Measurements from ENCODE around the gene KCNIP1.

The KCNIP1 gene

DNA sequence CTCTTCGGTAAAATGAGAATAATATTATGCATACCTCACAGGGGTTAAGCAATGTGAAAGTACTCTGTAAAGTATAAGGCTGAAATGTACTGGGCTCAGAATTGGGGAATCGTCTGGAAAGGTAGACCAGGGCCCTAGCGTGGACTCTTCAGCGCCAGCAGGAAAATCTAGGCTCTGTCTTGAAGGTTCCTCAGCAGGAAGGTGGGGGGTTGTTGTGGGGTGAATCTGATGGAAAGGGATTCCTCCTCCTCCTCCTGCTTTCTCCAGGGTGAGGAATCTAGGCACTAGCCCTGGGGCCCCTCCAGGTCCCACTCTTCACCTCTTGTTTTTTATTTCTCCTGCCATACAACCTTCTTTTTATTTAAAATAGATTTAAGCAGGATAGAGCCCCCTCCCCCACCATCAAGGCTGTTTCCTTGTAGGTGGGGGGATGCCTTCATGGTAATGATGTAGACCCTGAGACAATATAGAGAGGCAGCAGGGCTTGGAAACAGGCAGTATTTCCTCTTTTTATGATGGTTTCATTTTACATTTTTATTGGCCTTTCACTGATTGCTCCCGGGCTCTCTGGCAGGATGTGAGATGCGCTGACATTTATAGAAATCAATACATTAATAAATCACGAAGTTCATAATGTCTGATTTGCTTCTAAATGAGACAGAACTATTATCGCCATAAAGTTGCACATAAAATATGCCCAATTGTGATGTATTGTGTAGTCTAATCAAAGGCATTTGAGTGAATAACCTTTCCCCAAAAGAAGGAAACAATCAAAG is 200.8 kb downstream of the KCNIP1 start:
- TF ChIP-seq EZH2phosphoT487 (conservative IDR thresholded peaks at IDR 0.05; ENCODE audit: low read length): no peak
- TF ChIP-seq, protein P1, sequence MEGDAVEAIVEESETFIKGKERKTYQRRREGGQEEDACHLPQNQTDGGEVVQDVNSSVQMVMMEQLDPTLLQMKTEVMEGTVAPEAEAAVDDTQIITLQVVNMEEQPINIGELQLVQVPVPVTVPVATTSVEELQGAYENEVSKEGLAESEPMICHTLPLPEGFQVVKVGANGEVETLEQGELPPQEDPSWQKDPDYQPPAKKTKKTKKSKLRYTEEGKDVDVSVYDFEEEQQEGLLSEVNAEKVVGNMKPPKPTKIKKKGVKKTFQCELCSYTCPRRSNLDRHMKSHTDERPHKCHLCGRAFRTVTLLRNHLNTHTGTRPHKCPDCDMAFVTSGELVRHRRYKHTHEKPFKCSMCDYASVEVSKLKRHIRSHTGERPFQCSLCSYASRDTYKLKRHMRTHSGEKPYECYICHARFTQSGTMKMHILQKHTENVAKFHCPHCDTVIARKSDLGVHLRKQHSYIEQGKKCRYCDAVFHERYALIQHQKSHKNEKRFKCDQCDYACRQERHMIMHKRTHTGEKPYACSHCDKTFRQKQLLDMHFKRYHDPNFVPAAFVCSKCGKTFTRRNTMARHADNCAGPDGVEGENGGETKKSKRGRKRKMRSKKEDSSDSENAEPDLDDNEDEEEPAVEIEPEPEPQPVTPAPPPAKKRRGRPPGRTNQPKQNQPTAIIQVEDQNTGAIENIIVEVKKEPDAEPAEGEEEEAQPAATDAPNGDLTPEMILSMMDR (IDR thresholded peaks at IDR 0.05; ENCODE audit: insufficient read depth, low read length, poor library complexity, severe bottlenecking): no peak
- H3K27me3 ChIP-seq (ENCODE audit: low read length): no peaks in the 10 kb centered on the region
- H3K9ac ChIP-seq (ENCODE audit: low read length): no peak overlapping the region
- H3K4me2 ChIP-seq (ENCODE audit: low read depth, low read length, poor library complexity, severe bottlenecking): no peak overlapping the region
- H3K79me2 ChIP-seq (ENCODE audit: insufficient read depth, low read length): no peaks in the 10 kb centered on the region
- no peaks in the 10 kb centered on the region for H3F3A ChIP-seq (ENCODE audit: insufficient read depth)
- no peaks in the 10 kb centered on the region for H3K9me3 ChIP-seq (ENCODE audit: insufficient read depth, low read length)
- H4K20me1 ChIP-seq (ENCODE audit: low read depth, low read length): no peaks in the 10 kb centered on the region
- H3K27ac ChIP-seq (ENCODE audit: low read depth, low read length): no peak overlapping the region
- H3K9me2 ChIP-seq (replicated peaks; ENCODE audit: insufficient read depth, low read length): no peaks in the 10 kb centered on the region
- no peaks in the 10 kb centered on the region for H3K36me3 ChIP-seq (ENCODE audit: low read length)
- H3K4me3 ChIP-seq (ENCODE audit: insufficient read depth, low read length, poor library complexity, severe bottlenecking): no peak overlapping the region
- no peak overlapping the region for H2AFZ ChIP-seq (ENCODE audit: low read depth, low read length, severe bottlenecking)

DNA sequence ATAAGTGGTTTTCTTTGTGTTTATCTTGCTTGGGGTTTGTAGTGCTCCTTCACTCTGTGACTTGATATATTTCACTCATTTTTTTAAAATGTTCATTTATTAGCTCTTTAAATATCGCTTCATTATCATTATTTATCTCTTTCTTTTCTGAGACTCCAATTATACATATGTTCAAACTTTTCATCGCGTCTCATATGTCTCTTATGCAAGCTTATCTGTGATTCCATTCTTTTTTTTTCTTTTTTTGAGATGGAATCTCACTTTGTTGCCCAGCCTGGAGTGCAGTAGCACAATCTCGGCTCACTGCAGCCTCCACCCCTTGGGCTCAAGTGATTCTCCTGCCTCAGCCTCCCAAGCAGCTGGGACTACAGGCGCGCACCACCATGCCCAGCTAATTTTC is 205.8 kb downstream of the KCNIP1 start:
- no peak overlapping the region for H3K27ac ChIP-seq (ENCODE audit: low read depth, low read length)
- H3K27me3 ChIP-seq (ENCODE audit: low read length): no peaks in the 10 kb centered on the region

DNA sequence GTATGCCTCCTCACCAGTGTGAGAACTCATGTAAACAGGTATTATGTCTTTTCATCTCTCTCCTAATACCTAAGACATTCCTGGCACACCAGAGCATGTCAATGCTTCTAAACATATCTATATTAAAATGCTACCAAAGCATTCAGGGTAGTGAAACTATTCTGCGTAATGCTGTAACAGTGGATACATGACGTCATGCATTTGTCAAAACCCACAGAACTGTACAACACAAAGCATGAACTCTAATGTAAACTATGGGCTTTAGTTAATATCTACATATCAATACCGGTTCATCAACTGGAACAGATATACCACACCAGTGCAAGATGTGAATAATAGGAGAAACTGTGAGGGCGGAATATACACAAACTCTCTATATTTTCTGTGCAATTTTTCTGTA is 207.5 kb downstream of the KCNIP1 start:
- Histone ChIP-seq H3K9me3 (ENCODE audit: insufficient read depth, low read length) (no peaks in the 10 kb centered on the region), H2AFZ (ENCODE audit: low read depth, low read length, severe bottlenecking) (no peak overlapping the region), H3F3A (ENCODE audit: insufficient read depth) (no peaks in the 10 kb centered on the region), H3K9ac (ENCODE audit: low read length) (no peak overlapping the region), H3K36me3 (ENCODE audit: low read length) (no peaks in the 10 kb centered on the region), H3K4me2 (ENCODE audit: low read depth, low read length, poor library complexity, severe bottlenecking) (no peak overlapping the region), H3K79me2 (ENCODE audit: insufficient read depth, low read length) (no peaks in the 10 kb centered on the region), H4K20me1 (ENCODE audit: low read depth, low read length) (no peaks in the 10 kb centered on the region), H3K27me3 (ENCODE audit: low read length) (no peaks in the 10 kb centered on the region), H3K9me2 (replicated peaks; ENCODE audit: insufficient read depth, low read length) (no peaks in the 10 kb centered on the region), H3K4me3 (ENCODE audit: insufficient read depth, low read length, poor library complexity, severe bottlenecking) (no peak overlapping the region), H3K27ac (ENCODE audit: low read depth, low read length) (no peak overlapping the region)
- TF ChIP-seq, protein P1 (IDR thresholded peaks at IDR 0.05; ENCODE audit: insufficient read depth, low read length, poor library complexity, severe bottlenecking): no peak
- no peak for TF ChIP-seq EZH2phosphoT487 (conservative IDR thresholded peaks at IDR 0.05; ENCODE audit: low read length)

More for the DNA sequence above, 205.8 kb downstream of the KCNIP1 start:
- no peak overlapping the region for H3K9ac ChIP-seq (ENCODE audit: low read length)
- no peaks in the 10 kb centered on the region for H3K36me3 ChIP-seq (ENCODE audit: low read length)
- H3F3A ChIP-seq (ENCODE audit: insufficient read depth): no peaks in the 10 kb centered on the region
- H3K79me2 ChIP-seq (ENCODE audit: insufficient read depth, low read length): no peaks in the 10 kb centered on the region
- no peak overlapping the region for H3K4me2 ChIP-seq (ENCODE audit: low read depth, low read length, poor library complexity, severe bottlenecking)
- H4K20me1 ChIP-seq (ENCODE audit: low read depth, low read length): no peaks in the 10 kb centered on the region
- H3K9me2 ChIP-seq (replicated peaks; ENCODE audit: insufficient read depth, low read length): no peaks in the 10 kb centered on the region
- no peak overlapping the region for H3K4me3 ChIP-seq (ENCODE audit: insufficient read depth, low read length, poor library complexity, severe bottlenecking)
- H2AFZ ChIP-seq (ENCODE audit: low read depth, low read length, severe bottlenecking): no peak overlapping the region
- H3K9me3 ChIP-seq (ENCODE audit: insufficient read depth, low read length): no peaks in the 10 kb centered on the region
- no peak for TF ChIP-seq EZH2phosphoT487 (conservative IDR thresholded peaks at IDR 0.05; ENCODE audit: low read length)
- TF ChIP-seq, protein P1 (IDR thresholded peaks at IDR 0.05; ENCODE audit: insufficient read depth, low read length, poor library complexity, severe bottlenecking): no peak

Measured in SU-DHL-6 (cell line).